Measurements from ENCODE around the gene RFX8.
"Not testable (repeated sequence)": the region's sequence is repeated elsewhere in the genome, so short reads cannot be mapped to it uniquely, and the experiment has no call there.

RFX8 gene

DNA sequence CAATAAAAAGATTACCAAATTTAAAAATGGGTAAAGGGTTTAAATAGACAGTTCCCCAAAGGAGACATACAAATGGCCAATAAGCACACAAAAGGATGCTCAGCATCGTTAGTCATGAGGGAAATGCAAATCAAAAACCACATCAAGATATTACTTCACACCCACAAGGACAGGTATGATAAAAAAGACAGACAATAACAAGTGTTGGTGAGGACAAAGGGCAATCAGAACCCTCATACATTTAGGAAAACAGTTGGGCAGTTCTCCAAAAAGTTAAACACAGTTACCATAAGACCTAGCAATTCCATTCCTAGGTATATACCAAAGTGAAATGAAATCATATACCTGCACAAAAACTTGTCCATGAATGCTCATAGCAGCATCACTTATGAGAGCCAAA, 102.1 kb downstream of the RFX8 start:
- no peak for DNase-seq

DNA sequence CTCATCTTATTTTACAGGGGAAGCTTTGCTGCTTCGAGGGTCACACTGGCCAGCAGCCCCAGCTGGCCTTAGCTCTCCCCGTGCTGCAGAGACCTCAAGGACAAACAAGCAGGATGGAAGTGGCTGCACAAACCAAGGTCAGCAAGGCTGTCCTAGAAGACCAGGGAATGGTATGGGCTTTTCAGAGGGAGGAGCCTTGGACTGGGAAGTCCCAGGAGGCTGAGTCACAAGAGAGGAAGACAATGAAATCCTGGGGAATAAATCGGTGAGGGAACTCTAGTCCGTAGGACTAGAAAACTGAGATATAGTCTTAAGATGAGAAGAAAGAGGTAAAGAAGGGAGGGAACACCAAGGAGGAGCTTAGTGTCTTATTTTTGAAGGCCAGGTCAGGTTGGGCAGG, 103.3 kb downstream of the RFX8 start:
- no peak for DNase-seq

DNA sequence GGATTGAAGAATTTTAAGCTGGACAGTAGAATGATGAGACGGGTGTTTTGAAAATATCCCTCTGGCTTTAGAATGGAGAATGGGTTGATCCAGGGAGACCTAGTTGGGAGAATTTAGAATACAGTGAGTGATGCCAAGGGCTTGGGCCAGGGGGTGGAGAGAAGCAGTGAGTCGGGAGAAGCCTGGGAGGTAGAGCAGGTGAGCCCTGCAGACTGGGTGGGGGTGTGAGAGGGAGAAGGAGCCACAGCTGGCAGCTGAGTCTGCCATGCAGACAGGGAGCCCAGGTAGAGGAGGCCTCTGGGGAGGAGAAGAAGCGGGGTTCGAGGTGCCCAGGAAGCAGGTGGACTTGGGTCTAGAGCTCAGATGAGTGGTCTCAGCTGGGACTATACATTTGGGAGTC, 105.8 kb downstream of the RFX8 start:
- no peak for DNase-seq

DNA sequence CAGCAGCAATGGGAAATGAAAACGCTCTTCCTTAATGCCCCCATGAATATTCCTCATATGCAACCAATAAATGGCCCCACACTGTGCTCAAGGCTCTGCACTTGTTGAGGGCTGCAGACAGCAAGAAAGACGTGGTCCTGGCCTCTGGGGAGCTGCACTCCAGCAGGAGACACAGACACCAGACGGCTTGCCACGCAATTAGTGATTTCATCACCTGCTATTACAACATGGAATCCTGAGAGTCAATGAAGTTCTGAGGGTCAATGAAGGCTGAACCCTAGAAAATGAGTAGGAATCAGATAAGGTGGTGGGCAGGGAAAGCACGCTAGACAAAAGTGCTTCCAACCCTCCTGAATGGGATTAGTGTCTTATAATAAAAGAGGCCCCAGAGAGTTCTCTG, 106.5 kb downstream of the RFX8 start:
- DNase-seq = no peak

DNA sequence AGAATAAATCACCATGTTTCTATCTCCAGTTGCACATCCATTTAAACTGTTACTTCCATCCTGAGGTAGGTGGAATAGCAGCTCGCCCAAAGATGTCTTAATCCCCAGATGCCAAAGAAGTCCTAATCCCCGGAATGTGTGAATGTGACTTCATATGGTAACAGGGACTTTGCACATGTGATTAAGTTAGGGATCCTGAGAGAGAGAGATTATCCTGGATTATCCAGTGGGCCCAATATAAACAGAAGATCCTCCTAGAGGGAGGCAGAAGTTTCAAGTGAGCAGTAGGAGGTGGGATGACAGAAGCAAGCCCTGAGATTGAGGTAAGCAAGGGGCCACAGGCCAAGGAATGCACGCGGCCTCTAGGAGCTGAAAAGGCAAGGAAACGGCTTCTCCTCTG, 107.4 kb downstream of the RFX8 start:
- no peak for DNase-seq

- no peak for DNase-seq
Observed at GRCh38 chr2:101364878-101365277, 110.0 kb downstream of the RFX8 start.

GRCh38 chr2:101362777-101363176, 112.1 kb downstream of the RFX8 start:
- DNase-seq = no peak

- no peak for DNase-seq
Observed at GRCh38 chr2:101362316-101362715, 112.6 kb downstream of the RFX8 start.

DNA sequence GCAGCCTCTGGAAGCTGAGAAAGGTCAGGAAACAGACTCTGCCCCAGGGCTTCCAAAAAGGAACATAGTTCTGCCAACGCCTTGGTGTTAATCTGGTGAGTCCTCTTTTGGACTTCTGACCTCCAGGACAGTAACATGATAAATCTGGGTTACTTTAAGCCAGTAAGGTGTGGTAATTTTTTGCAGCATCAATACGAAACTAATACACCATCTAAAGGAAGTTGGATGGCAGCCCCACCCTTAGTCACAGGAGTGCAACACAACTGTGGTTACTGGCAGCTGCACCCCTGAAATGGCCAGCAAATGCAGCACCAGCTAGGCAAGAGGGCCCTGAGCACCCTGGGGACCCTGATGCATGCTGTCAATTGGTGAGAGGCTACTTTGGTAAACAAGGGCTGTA, 113.4 kb downstream of the RFX8 start:
- no peak for DNase-seq

- no peak for DNase-seq
Observed at GRCh38 chr2:101361121-101361520, 113.8 kb downstream of the RFX8 start.

GRCh38 chr2:101360232-101360631, 114.7 kb downstream of the RFX8 start:
- DNase-seq = no peak

GRCh38 chr2:101359410-101359954, 115.4 kb downstream of the RFX8 start:
- DNase-seq = no peak

DNA sequence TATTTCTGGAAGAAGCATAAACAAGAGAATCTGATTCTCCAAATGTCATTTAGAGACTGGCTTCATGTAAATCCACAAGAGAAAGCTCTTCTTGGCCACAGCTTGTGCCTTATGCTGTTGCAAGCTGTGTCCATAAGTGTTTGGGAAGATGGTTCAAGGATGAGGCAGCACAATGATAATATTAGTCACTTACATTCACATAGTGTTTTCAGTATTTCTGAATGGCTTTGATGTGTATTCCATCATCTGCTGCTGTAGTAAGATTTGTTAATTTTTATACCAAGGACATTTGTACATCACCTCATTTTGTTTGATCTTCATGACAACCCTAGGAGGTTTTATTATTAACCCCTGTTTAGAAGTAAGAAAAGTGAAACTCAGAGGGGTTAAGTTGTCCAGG, 117.5 kb downstream of the RFX8 start:
- no peak for DNase-seq

- no peak for DNase-seq
Observed at GRCh38 chr2:101356521-101356920, 118.4 kb downstream of the RFX8 start.

GRCh38 chr2:101356055-101356454, 118.9 kb downstream of the RFX8 start:
- no peak for DNase-seq

DNA sequence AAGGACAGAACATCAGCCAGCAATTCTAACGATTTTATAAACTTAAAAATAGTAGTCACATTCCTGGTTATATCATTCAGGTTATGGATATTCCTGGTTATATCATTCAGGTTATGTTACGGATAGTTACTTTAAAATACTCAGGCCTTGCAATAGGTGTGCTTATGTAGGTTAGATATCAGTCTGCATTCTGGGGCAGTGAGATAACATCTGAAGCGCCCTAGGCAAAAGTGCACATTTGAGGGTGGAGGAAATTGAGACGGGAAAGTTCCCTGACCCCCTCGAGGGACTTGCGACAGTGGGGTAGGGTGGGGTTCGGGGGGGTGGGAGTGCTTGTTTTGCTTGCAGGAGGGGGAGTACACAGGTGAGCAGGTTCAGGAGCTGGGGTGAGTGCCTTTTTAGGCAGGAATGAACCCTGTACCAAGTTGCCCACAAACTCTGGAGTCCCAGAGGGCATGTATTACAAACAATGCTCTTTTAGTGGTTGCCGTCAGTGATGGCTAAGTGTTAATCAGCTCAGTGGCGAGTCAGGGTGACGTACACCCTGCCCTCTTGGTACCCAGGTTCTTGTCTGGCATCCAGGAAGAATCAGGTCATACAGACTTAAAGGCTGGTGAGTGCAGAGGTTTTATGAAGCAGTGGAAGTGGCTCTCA, 119.4 kb downstream of the RFX8 start:
- no peak for DNase-seq

DNA sequence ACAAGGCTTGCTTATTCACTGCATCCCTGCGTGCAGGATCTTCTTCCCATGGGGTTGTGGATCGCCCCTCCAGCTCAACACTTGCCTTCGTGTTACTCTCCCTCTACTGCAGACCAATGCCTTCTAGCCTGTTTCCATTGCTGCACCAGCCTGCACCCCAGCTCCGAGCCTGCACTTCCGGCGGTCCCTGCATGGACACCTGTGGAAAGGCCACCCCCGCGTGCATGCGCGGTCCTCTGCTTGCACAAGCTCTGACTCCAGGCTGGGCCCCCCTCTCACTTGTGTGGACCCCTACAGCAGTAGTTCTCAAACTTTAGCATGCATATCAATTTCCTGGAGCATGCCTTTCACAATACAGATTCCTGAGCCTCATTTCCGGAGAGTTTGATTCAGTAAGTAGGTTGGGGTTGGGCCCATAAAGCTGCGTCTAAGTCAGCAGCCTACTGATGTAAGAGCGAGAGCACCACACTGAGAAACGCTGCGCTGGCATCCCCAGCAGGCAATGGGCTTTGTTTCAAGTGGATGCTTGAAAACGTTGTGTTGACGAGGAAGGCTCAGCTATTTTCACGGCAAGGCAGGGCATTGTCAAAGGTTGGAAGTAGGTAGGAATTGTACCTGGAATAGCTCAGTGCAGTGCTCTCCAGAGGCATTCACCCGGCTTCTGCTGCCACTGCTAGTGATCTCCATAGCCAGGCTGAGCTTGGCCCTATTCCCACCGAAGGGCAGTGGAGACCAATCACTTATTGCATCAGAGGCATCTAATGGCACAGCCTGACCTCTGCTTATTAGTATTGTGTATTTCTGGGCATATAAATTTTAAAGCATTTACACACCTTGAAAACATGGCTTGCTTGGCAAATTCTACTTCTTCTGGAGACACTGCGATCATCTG, 120.2 kb downstream of the RFX8 start:
- no peak for DNase-seq

DNA sequence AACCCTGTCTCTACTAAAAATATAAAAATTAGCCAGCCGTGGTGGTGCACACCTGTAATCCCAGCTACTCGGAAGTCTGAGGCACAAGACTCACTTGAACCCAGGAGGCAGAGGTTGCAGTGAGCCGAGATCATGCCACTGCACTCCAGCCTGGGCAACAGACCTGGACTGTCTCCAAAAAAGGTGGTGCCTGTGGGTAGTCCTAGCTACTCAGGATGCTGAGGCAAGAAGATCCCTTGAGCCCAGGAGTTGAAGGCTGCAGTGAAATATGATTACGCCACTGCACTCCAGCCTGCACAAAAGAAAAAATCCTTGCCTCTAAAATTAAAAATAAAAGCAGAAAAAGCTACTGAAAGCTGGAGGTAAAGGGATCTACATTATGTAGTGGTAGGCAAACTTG, 122.3 kb downstream of the RFX8 start:
- DNase-seq = not testable (repeated sequence)

- DNase-seq = no peak
Observed at GRCh38 chr2:101351207-101351606, 123.7 kb downstream of the RFX8 start.

GRCh38 chr2:101349893-101350662, 124.8 kb downstream of the RFX8 start:
- no peak for DNase-seq

DNA sequence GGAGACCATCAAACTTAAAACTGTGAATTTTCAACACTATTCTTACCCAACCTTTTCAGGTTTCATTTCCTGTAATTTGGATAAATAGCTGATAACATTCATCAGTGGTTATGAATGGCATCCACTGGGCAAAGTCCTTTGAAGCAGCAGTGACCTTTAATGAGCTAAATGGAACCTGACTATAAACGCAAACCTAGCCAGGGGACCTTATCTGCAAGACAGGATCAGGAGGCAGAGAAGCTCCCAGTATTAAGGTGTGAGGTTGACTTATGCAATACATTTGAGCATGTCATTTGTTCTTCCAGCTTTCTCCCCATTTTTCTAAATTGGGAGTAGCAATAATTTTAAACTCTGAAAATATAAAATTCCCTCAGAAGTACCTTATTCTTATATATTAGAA, 126.0 kb downstream of the RFX8 start:
- DNase-seq = no peak
